ENCODE data around the gene GSTO2.

GSTO2 gene

GRCh38 chr10:104281694-104282093, 12.7 kb downstream of the GSTO2 start:
- no peak for DNase-seq (ENCODE audit: low read depth)

DNA sequence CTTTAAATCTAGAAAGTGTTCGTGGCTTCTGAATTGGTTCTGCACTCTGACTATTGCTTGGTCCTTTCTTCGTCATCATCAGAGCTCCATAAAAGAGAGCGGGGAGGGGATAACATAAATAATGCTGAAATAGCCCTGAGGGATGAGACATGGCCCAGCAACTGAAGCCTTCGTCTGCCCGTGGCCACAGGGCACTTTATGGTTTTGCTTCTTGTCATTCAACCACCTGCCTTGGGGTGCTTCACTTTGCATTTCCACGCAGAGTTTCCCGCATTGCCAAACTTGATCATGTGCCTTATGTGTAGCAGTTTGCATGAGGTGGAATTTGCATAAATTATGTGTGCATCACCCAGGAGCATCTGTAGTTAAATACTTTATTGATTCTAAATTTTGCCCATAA, 15.9 kb downstream of the GSTO2 start:
- DNase-seq (ENCODE audit: low read depth): no peak

- no peak for DNase-seq (ENCODE audit: low read depth)
Measured at GRCh38 chr10:104286939-104287338, 18.0 kb downstream of the GSTO2 start.

DNA sequence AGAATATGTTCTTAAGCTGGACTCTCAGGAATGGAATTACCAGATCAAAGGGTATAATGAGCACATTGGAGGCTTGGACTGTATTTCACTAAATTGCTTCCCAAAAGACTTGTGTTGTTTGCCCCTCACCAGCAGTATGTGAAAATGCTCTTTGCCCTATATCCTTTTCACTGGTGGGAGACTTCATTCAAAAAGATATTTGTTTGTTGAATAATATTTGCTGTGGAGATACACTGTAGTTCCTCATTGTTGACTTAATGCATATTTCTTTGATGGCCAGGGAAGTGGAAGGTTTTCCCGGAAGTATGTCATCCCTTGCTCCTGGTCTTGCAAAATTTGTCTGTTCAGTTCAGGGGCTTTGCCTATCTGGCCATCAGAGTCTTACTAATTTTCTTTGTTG, 19.4 kb downstream of the GSTO2 start:
- no peak for DNase-seq (ENCODE audit: low read depth)

DNA sequence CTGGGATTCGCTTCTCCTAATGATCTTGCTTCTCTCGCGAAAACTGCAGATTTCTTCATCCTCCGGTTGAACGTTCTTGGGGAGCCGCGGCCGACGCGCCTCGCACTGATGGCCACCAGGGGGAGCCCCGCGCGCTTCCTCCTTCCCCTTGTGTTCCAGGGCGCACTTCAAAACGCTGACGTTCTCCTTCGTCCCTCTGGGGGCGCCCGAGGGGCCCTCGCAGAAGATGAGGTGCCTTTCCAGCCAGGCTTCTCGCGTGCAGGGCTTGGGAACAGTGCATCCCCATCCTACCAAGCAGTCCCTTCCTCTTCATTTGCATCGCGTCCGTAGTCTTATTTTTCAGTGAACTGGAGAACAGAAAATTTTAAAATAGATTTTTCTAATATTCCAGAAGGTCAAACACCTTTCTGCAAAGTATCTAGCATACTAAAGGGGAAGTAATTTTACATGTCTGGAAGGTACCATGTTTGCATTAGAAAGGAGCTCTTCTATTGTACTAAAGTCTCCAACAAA, 22.5 kb downstream of the GSTO2 start:
- DNase-seq (ENCODE audit: low read depth): peak; percentile 90

DNA sequence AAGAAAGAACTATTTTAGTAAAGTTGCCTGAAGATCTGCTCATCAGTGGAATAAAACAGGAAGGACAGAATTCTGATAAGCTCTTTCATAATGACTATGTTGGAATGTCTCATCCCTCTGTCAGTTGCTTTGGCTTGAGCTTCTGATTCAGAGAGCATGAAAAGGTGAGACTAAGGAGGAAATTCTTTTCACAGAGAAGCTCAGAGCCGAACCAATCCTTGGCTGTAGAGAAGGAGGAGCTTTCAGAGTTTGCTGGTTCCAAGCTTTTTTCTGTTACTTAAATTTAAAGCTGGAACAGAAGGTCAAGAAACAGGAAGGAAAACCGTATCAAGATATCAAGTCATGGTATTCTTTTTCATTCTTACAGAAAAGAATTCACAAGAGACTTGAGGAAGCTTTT, 24.0 kb downstream of the GSTO2 start:
- DNase-seq (ENCODE audit: low read depth): no peak

DNA sequence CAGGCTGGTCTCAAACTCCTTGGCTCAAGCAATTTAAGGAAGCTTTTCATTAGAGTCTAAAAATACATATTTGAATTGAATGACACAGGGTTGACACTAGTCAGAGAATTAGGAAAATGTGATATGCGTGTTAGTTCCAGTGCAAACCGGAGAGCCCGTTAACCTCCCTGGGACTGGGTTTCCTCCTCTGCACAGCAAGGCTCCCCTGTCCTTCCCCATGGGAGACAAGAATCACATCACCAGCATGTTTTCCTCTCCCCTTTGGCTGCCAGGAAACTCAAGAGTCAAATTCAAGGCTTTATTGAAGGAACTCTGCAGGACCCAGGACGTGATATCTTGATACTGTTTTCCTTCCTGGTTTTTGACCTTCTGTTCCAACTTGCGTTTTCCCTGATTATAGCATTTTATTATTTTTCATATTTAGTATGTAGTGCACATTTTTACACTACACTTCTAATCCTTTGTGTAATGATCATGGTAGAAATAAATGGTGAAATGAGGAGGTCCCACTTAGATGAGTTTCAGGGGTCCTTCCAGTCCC, 24.9 kb downstream of the GSTO2 start:
- DNase-seq (ENCODE audit: low read depth): no peak

GRCh38 chr10:104296687-104297436, 27.9 kb downstream of the GSTO2 start:
- no peak for DNase-seq (ENCODE audit: low read depth)

- peak; percentile 26 for DNase-seq (ENCODE audit: low read depth)
Measured at GRCh38 chr10:104297697-104298660, 29.0 kb downstream of the GSTO2 start.

GRCh38 chr10:104299031-104299904, 30.3 kb downstream of the GSTO2 start:
- no peak for DNase-seq (ENCODE audit: low read depth)

GRCh38 chr10:104300002-104300735, 31.2 kb downstream of the GSTO2 start:
- no peak for DNase-seq (ENCODE audit: low read depth)

DNA sequence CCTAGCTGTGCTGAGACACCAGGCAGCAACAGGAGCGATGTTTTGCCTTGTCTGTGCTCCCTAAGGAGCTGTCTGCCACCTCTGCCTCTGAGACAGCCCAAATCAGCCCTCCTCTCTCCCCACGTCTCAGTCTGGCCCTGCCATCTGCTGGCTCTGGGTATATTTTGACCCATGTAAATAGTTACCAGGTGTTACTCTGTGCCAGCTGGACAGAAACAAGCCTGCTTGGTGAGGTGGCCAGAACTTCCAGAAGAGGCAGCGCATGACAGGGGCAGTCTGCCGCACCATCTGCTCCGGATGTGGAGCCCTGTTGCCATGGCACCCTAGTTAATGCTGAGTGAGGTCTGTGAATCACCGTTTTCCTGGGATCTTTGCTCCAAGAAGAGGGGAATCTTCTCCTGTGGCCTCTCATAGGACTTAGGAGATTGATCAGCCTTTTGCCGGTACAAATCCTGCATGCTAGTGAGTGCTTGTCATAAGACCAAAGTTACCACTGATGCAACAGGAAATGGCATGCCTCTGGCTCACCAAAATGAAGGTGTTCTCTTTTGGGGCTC, 31.8 kb downstream of the GSTO2 start:
- no peak for DNase-seq (ENCODE audit: low read depth)

- no peak for DNase-seq (ENCODE audit: low read depth)
Measured at GRCh38 chr10:104301907-104302690, 33.1 kb downstream of the GSTO2 start.

- no peak for DNase-seq (ENCODE audit: low read depth)
Measured at GRCh38 chr10:104303594-104304355, 34.8 kb downstream of the GSTO2 start.

GRCh38 chr10:104304356-104304745, 35.4 kb downstream of the GSTO2 start:
- DNase-seq (ENCODE audit: low read depth): no peak

- no peak for DNase-seq (ENCODE audit: low read depth)
Measured at GRCh38 chr10:104304927-104305326, 35.9 kb downstream of the GSTO2 start.

GRCh38 chr10:104306897-104307296, 37.9 kb downstream of the GSTO2 start:
- DNase-seq (ENCODE audit: low read depth): no peak

- no peak for DNase-seq (ENCODE audit: low read depth)
Measured at GRCh38 chr10:104307576-104308438, 38.8 kb downstream of the GSTO2 start.

All from activated T-cell treated with anti-CD3 and anti-CD28 coated beads for 1 hour (primary cell).